ENCODE results near the gene NRG2. TPM values are rescaled to one million over a fixed set of nuclear protein-coding genes. Genes with fewer than 3 reads are reported as not detected.

The NRG2 gene
- total RNA-seq, 1 experiment from 2014 or later, result 0.23 TPM

GRCh38 chr5:139836469-139837208 is 206.5 kb downstream of the NRG2 start:
- Mint-ChIP-seq H3K36me3 (ENCODE audit: insufficient read depth, unreplicated experiment) (no peaks in the 10 kb centered on the region), H3K4me1 (ENCODE audit: insufficient read depth, unreplicated experiment) (no peaks in the 10 kb centered on the region), H3K9me3 (ENCODE audit: unreplicated experiment) (no peaks in the 10 kb centered on the region), H3K27me3 (ENCODE audit: insufficient read depth, unreplicated experiment) (peaks cover 53% of the 10 kb centered on the region), H3K27ac (ENCODE audit: low read depth, unreplicated experiment) (no peak overlapping the region), H3K4me3 (ENCODE audit: unreplicated experiment) (no peak overlapping the region)
- BruUV-seq (replicated peaks), result no TSS peak
- POLR2A ChIA-PET, result no interaction called here
- intact Hi-C loops (cut with micrococcal nuclease), result no loop called here
- no peak for TF ChIP-seq CTCF (IDR thresholded peaks at IDR 0.05; ENCODE audit: unreplicated experiment)
- DNase-seq (ENCODE audit: unreplicated experiment), result no peak
- CTCF ChIA-PET, result interaction anchor here (1.1 to 1.9 kb wide), 2 partner anchors 27 to 132 kb away, joined by 3 to 8 read pairs; no protein-coding TSS in a partner anchor

- Mint-ChIP-seq H3K4me1 (ENCODE audit: insufficient read depth, unreplicated experiment) (no peaks in the 10 kb centered on the region), H3K4me3 (ENCODE audit: unreplicated experiment) (no peak overlapping the region), H3K9me3 (ENCODE audit: unreplicated experiment) (no peaks in the 10 kb centered on the region), H3K27ac (ENCODE audit: low read depth, unreplicated experiment) (no peak overlapping the region), H3K27me3 (ENCODE audit: insufficient read depth, unreplicated experiment) (peaks cover 53% of the 10 kb centered on the region), H3K36me3 (ENCODE audit: insufficient read depth, unreplicated experiment) (no peaks in the 10 kb centered on the region)
- intact Hi-C loops (cut with micrococcal nuclease), result no loop called here
- POLR2A ChIA-PET, result no interaction called here
- peak; percentile 25 for DNase-seq (ENCODE audit: unreplicated experiment)
- CTCF ChIA-PET, result interaction anchor here (0.8 to 1.9 kb wide), 3 partner anchors 11 to 133 kb away, joined by 3 to 8 read pairs (median 3); no protein-coding TSS in a partner anchor
- no TSS peak for BruUV-seq (replicated peaks)
- no peak for TF ChIP-seq CTCF (IDR thresholded peaks at IDR 0.05; ENCODE audit: unreplicated experiment)
These were observed 207.4 kb downstream of the NRG2 start for GRCh38 chr5:139835656-139836055.

GRCh38 chr5:139833525-139833924 is 209.6 kb downstream of the NRG2 start:
- H3K4me3 Mint-ChIP-seq (ENCODE audit: unreplicated experiment), result no peak overlapping the region
- no peak overlapping the region for H3K27ac Mint-ChIP-seq (ENCODE audit: low read depth, unreplicated experiment)
- intact Hi-C loops (cut with micrococcal nuclease), result no loop called here
- POLR2A ChIA-PET, result no interaction called here
- DNase-seq (ENCODE audit: unreplicated experiment), result no peak
- peaks cover 69% of the 10 kb centered on the region for H3K27me3 Mint-ChIP-seq (ENCODE audit: insufficient read depth, unreplicated experiment)
- H3K9me3 Mint-ChIP-seq (ENCODE audit: unreplicated experiment), result no peaks in the 10 kb centered on the region
- TF ChIP-seq CTCF (IDR thresholded peaks at IDR 0.05; ENCODE audit: unreplicated experiment), result no peak
- no peaks in the 10 kb centered on the region for H3K36me3 Mint-ChIP-seq (ENCODE audit: insufficient read depth, unreplicated experiment)
- CTCF ChIA-PET, result interaction anchor here (0.6 to 3.0 kb wide), 4 partner anchors 10 to 135 kb away, joined by 3 to 17 read pairs (median 12); no protein-coding TSS in a partner anchor
- BruUV-seq (replicated peaks), result no TSS peak
- no peaks in the 10 kb centered on the region for H3K4me1 Mint-ChIP-seq (ENCODE audit: insufficient read depth, unreplicated experiment)

GRCh38 chr5:139831624-139832023 is 211.5 kb downstream of the NRG2 start:
- no peaks in the 10 kb centered on the region for H3K36me3 Mint-ChIP-seq (ENCODE audit: insufficient read depth, unreplicated experiment)
- no peaks in the 10 kb centered on the region for H3K4me1 Mint-ChIP-seq (ENCODE audit: insufficient read depth, unreplicated experiment)
- intact Hi-C loops (cut with micrococcal nuclease), result no loop called here
- ChIA-PET POLR2A (interaction anchor here (0.5 kb wide), 1 partner anchor 211 kb away, joined by 3 read pairs; the partner anchor contains the start of gene NRG2), CTCF (interaction anchor here (3.0 kb wide), 1 partner anchor 137 kb away, joined by 15 read pairs; no protein-coding TSS in a partner anchor)
- BruUV-seq (replicated peaks), result no TSS peak
- TF ChIP-seq CTCF (IDR thresholded peaks at IDR 0.05; ENCODE audit: unreplicated experiment), result no peak
- H3K27me3 Mint-ChIP-seq (ENCODE audit: insufficient read depth, unreplicated experiment), result peaks cover 88% of the 10 kb centered on the region
- H3K9me3 Mint-ChIP-seq (ENCODE audit: unreplicated experiment), result no peaks in the 10 kb centered on the region
- no peak overlapping the region for H3K4me3 Mint-ChIP-seq (ENCODE audit: unreplicated experiment)
- DNase-seq (ENCODE audit: unreplicated experiment), result no peak
- H3K27ac Mint-ChIP-seq (ENCODE audit: low read depth, unreplicated experiment), result no peak overlapping the region

Data from MCF 10A (cell line).